GM12878 (cell line): ENCODE data around the gene GABRB1.

Source experiments
- BHLHE40 ChIP-seq, 2 experiments: fragments of 450-650 bp in 1 of 2; IDR thresholded peaks; 2 replicates each; pipeline ENCODE4 v1.6.1; 2011 to 2017; ENCODE audit warnings: low read depth in 2 of 2, borderline replicate concordance in 1 of 2, improper control_type of control experiment in 1 of 2, low read length in 1 of 2, mild to moderate bottlenecking in 1 of 2
- HDAC6 ChIP-seq: fragments of 200-600 bp; sonication (generic); IDR thresholded peaks from one replicate; pipeline ENCODE4 v1.8.0; 2017; ENCODE audit warnings: antibody characterized with exemption; ENCODE audit not compliant: unreplicated experiment
- TF ChIP-seq, protein P1 (sequence below): IDR thresholded peaks from 2 replicates; pipeline ENCODE4 v1.6.1; 2011; ENCODE audit warnings: low read depth, mild to moderate bottlenecking, low read length, moderate library complexity, borderline replicate concordance; ENCODE audit errors: extremely low read depth

DNA sequence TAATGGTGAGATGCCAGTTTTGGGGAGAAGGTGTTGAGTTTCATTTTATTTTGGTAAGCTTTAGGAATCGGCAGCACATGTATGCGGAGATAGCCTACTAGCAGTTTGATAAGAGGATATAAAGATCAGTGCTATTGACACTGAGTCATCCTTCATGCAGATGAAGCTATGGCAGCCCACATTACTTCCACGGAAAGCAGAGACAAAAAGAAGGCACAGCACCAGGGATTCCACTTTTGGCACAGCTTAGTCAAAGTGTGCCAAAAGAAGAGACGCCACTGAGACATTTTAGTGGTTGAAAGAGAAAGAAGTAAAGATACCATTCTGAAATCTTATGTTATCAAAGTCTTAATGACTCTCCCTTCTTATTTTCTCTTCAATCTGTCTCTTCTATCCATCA lies 103.8 kb downstream of the GABRB1 start:
- TF ChIP-seq BHLHE40 (IDR thresholded peaks at IDR 0.05; ENCODE audit: borderline replicate concordance in 1 of 2, low read depth in 2 of 2, low read length in 1 of 2) (no peak), HDAC6 (no peak)
- TF ChIP-seq, protein P1, sequence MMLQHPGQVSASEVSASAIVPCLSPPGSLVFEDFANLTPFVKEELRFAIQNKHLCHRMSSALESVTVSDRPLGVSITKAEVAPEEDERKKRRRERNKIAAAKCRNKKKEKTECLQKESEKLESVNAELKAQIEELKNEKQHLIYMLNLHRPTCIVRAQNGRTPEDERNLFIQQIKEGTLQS = no peak
